Suppressor macrophage (primary cell): ENCODE data around the gene APEX1.
A peak's percentile ranks its signal among the peaks of the same experiment; 100 is the strongest.

Experiments used
- DNase-seq, 4 experiments: peaks; one replicate each; pipeline ENCODE4 v3.0.0-alpha.2; 2020 to 2022
- total RNA-seq, 17 experiments: gene quantifications; one replicate each; lab custom pipeline; 2026; ENCODE audit warnings: mixed read lengths in 6 of 17, inconsistent platforms in 3 of 17; lab: John Stamatoyannopoulos, UW

The APEX1 gene
- total RNA-seq, result 3.5 to 110 (median 59.9) reads per million in 17 experiments

GRCh38 chr14:20454516-20455354 lies at the start of gene APEX1, which contains the start of gene OSGEP:
APEX1 (plus strand) TSS chr14:20455226; CDS start chr14:20455646, 420 bp downstream.
OSGEP (minus strand) TSS chr14:20454812; CDS start chr14:20454683, 129 bp downstream.
- DNase-seq, result peak; percentile 99 to 100 (median 100)

GRCh38 chr14:20409226-20409625 lies 45.8 kb upstream of the APEX1 start:
- no peak for DNase-seq

GRCh38 chr14:20412411-20412810 lies 42.6 kb upstream of the APEX1 start:
- DNase-seq, result peak in 3 of 4 experiments; percentile 8 to 45 (median 40)

GRCh38 chr14:20412876-20413743 lies 41.9 kb upstream of the APEX1 start, which contains the start of gene TEP1:
TEP1 (minus strand) TSS chr14:20413501; CDS start chr14:20408439, 5,062 bp downstream.
- DNase-seq, result peak; percentile 85 to 95 (median 91)

- DNase-seq, result peak; percentile 40 to 71 (median 64)
Observed at GRCh38 chr14:20413744-20414082, 41.3 kb upstream of the APEX1 start.

- peak; percentile 73 to 86 (median 78) for DNase-seq
Observed at GRCh38 chr14:20415782-20416206, 39.2 kb upstream of the APEX1 start.

GRCh38 chr14:20416223-20416622 lies 38.8 kb upstream of the APEX1 start:
- no peak for DNase-seq

GRCh38 chr14:20417250-20418186 lies 37.5 kb upstream of the APEX1 start:
- DNase-seq, result no peak

GRCh38 chr14:20418501-20418909 lies 36.5 kb upstream of the APEX1 start:
- DNase-seq, result no peak

GRCh38 chr14:20419419-20419818 lies 35.6 kb upstream of the APEX1 start:
- peak in 3 of 4 experiments; percentile 12 to 28 (median 27) for DNase-seq

GRCh38 chr14:20421267-20421666 lies 33.8 kb upstream of the APEX1 start:
- no peak for DNase-seq

GRCh38 chr14:20422886-20423285 lies 32.1 kb upstream of the APEX1 start:
- DNase-seq, result no peak

- no peak for DNase-seq
Observed at GRCh38 chr14:20424851-20425250, 30.2 kb upstream of the APEX1 start.

GRCh38 chr14:20427231-20428009 lies 27.6 kb upstream of the APEX1 start:
- peak; percentile 72 to 91 (median 82) for DNase-seq

- peak in 1 of 4 experiments; percentile 13 for DNase-seq
Observed at GRCh38 chr14:20428010-20428365, 27.0 kb upstream of the APEX1 start.

GRCh38 chr14:20428802-20429201 lies 26.2 kb upstream of the APEX1 start:
- DNase-seq, result peak in 1 of 4 experiments; percentile 9

- peak in 2 of 4 experiments; percentile 24 to 29 for DNase-seq
Observed at GRCh38 chr14:20429801-20430669, 25.0 kb upstream of the APEX1 start.

GRCh38 chr14:20434701-20435581 lies 20.1 kb upstream of the APEX1 start:
- DNase-seq, result no peak
